K562 (cell line): Measurements from ENCODE around the gene PHLDB1. TPM values are rescaled to one million over a fixed set of nuclear protein-coding genes. Genes with fewer than 3 reads are reported as not detected.

ENCODE experiments used
- ATAC-seq: fragments of 200-7000 bp; cut with Tn5 transposase; 3 replicates; pipeline ENCODE4 v1.9.1; 2020; ENCODE audit warnings: moderate library complexity
- BruUV-seq: library from RNA; stranded (reverse); fragments of 400-500 nt; replicated peaks from 2 replicates; lab custom pipeline; 2021; lab: Mats Ljungman, UMichigan
- CTCF ChIA-PET: fragments of 300-600 bp; formaldehyde crosslinking; extraction: SDS; loops from one replicate; lab custom pipeline; 2021; ENCODE audit warnings: low intra/inter-chr PET ratio; lab: Yijun Ruan, JAX
- POLR2A ChIA-PET: fragments of 300-600, 350-650 bp; sonication (Branson Sonifier 250); formaldehyde crosslinking; extraction: SDS; loops from one replicate; lab custom pipeline; 2021; ENCODE audit warnings: antibody characterized with exemption, inconsistent platforms; lab: Yijun Ruan, JAX
- DNase-seq, 4 experiments: peaks; one replicate each; pipeline versions ENCODE4 v3.0.0 to v3.0.0-alpha.2; 2011 to 2018; ENCODE audit warnings: low spot score in 3 of 4, mixed read lengths in 3 of 4; ENCODE audit errors: extremely low read depth in 1 of 4
- FAIRE-seq: peaks from 2 replicates; lab custom pipeline; 2011; peaks lifted over from hg19 to GRCh38; lab: Jason Lieb, UNC
- H2AFZ ChIP-seq: 2 replicates; pipeline ENCODE4 v1.6.0; 2011; ENCODE audit warnings: low read depth, low read length, control low read depth, inconsistent platforms
- H3K27ac ChIP-seq: fragments of 200-600 bp; 3 replicates; pipeline ENCODE4 v1.8.0; 2011; ENCODE audit warnings: low read depth, mild to moderate bottlenecking, control low read depth, inconsistent platforms, low read length, moderate library complexity, mixed read lengths; ENCODE audit errors: extremely low read depth
- H3K27me3 ChIP-seq, 2 experiments: fragments of 300-600 bp in 1 of 2; 2 replicates in 1 of 2; 3 replicates in 1 of 2; pipeline versions ENCODE4 v1.6.0 to v1.8.0; 2011; ENCODE audit warnings: inconsistent platforms in 2 of 2, low read length in 2 of 2, mild to moderate bottlenecking in 1 of 2, mixed read lengths in 1 of 2, moderate library complexity in 1 of 2; ENCODE audit not compliant: control insufficient read depth in 2 of 2, insufficient read depth in 2 of 2
- H3K36me3 ChIP-seq: fragments of 300-600 bp; 3 replicates; pipeline ENCODE4 v1.8.0; 2011; ENCODE audit warnings: mild to moderate bottlenecking, low read length, inconsistent platforms; ENCODE audit not compliant: control insufficient read depth, insufficient read depth
- H3K4me1 ChIP-seq, 2 experiments: fragments of 200-600 bp in 1 of 2; replicated peaks in 1 of 2; 2 replicates in 1 of 2; 3 replicates in 1 of 2; pipeline versions ENCODE4 v1.5.1 to v1.8.0; 2011; ENCODE audit warnings: inconsistent platforms in 2 of 2, low read length in 2 of 2, mild to moderate bottlenecking in 1 of 2, mixed read lengths in 1 of 2, moderate library complexity in 1 of 2; ENCODE audit not compliant: control insufficient read depth in 2 of 2, insufficient read depth in 2 of 2
- H3K4me2 ChIP-seq: 2 replicates; pipeline ENCODE4 v1.6.1; 2011; ENCODE audit warnings: low read length, control low read depth, inconsistent platforms, mixed read lengths; ENCODE audit not compliant: insufficient read depth
- H3K4me3 ChIP-seq: fragments of 200-600 bp; sonication (generic), shearing (Covaris generic); 2 replicates; pipeline ENCODE4 v1.5.1; 2016; ENCODE audit warnings: control low read depth, inconsistent platforms
- H3K79me2 ChIP-seq: fragments of 200-600 bp; 3 replicates; pipeline ENCODE4 v1.8.0; 2011; ENCODE audit warnings: low read length, inconsistent platforms; ENCODE audit not compliant: control insufficient read depth, insufficient read depth
- H3K9ac ChIP-seq, 2 experiments: 2 replicates each; pipeline versions ENCODE4 v1.6.0 to v1.6.1; 2011; ENCODE audit warnings: low read depth in 2 of 2, low read length in 2 of 2, control low read depth in 1 of 2, inconsistent platforms in 1 of 2, mild to moderate bottlenecking in 1 of 2, mixed read lengths in 1 of 2; ENCODE audit not compliant: insufficient read depth in 1 of 2
- H3K9me1 ChIP-seq: one replicate; pipeline ENCODE4 v1.6.0; 2011; ENCODE audit warnings: inconsistent platforms, mild to moderate bottlenecking, low read length, moderate library complexity; ENCODE audit not compliant: control insufficient read depth, insufficient read depth
- H3K9me3 ChIP-seq: replicated peaks from 2 replicates; pipeline ENCODE4 v1.5.1; 2011; ENCODE audit warnings: low read depth, low read length, inconsistent platforms; ENCODE audit not compliant: control insufficient read depth, insufficient read depth
- H4K20me1 ChIP-seq: replicated peaks from 2 replicates; pipeline ENCODE4 v1.6.1; 2011; ENCODE audit warnings: low read length, inconsistent platforms, mixed read lengths; ENCODE audit not compliant: control insufficient read depth, insufficient read depth
- HLTF ChIP-seq: fragments of 450-650 bp; IDR thresholded peaks from 2 replicates; pipeline ENCODE4 v1.6.1; 2016
- HNRNPL ChIP-seq: fragments of 200-400 bp; formaldehyde crosslinking; IDR thresholded peaks from 2 replicates; pipeline ENCODE4 v1.6.1; 2017; ENCODE audit warnings: low read depth, mild to moderate bottlenecking, low read length
- KLF13 ChIP-seq: fragments of 450-650 bp; IDR thresholded peaks from 2 replicates; pipeline ENCODE4 v1.6.1; 2016; ENCODE audit warnings: missing genetic modification characterization, low read depth, mild to moderate bottlenecking, missing compliant biosample characterization, moderate library complexity, borderline replicate concordance
- MEIS2 ChIP-seq: fragments of 450-650 bp; IDR thresholded peaks from 2 replicates; pipeline ENCODE4 v1.6.1; 2014; ENCODE audit warnings: mild to moderate bottlenecking; ENCODE audit not compliant: partially characterized antibody
- PCBP1 ChIP-seq: fragments of 200-400 bp; formaldehyde crosslinking; IDR thresholded peaks from 2 replicates; pipeline ENCODE4 v1.6.1; 2018; ENCODE audit warnings: mild to moderate bottlenecking, low read depth, low read length; ENCODE audit not compliant: poor library complexity, severe bottlenecking
- RBM34 ChIP-seq: fragments of 200-400 bp; formaldehyde crosslinking; IDR thresholded peaks from 2 replicates; pipeline ENCODE4 v1.6.1; 2018; ENCODE audit warnings: low read length, borderline replicate concordance; ENCODE audit not compliant: insufficient read depth
- ZKSCAN1 ChIP-seq: fragments of 150-350 bp; IDR thresholded peaks from 2 replicates; pipeline ENCODE4 v1.6.1; 2016; ENCODE audit warnings: low read depth, low read length
- ZNF134 ChIP-seq: fragments of 250-450 bp; sonication (Bioruptor Pico); conservative IDR thresholded peaks from 2 replicates; pipeline ENCODE4 v1.4.0; 2020
- ZNF561 ChIP-seq: fragments of 450-650 bp; formaldehyde crosslinking; conservative IDR thresholded peaks from 2 replicates; pipeline ENCODE4 v1.4.0; 2020; ENCODE audit warnings: mild to moderate bottlenecking, moderate library complexity
- WGBS: fragments of 100-300 bp; shearing (Covaris generic); methylation state at CpG from one replicate; pipeline ENCODE4 v1.1.6; 2016; ENCODE audit warnings: low coverage, mixed read lengths; ENCODE audit not compliant: insufficient coverage; ENCODE audit errors: missing lambda C conversion rate; 5-methylcytosine and 5-hydroxymethylcytosine counted together
- in situ Hi-C: fragments of 300-500 bp; cut with MboI; formaldehyde crosslinking; loops from 4 replicates; pipeline ENCODE4 v1.15.0; 2018; ENCODE audit warnings: inconsistent platforms, mixed read lengths
- intact Hi-C: fragments of 100-400 bp; cut with micrococcal nuclease; formaldehyde crosslinking; loops from 2 replicates; pipeline ENCODE4 v1.14.2; 2022
- polyA plus RNA-seq, 8 experiments: library from polyadenylated mRNA; depleted of rRNA in 4 of 8; stranded (reverse) in 5 of 8; unstranded in 3 of 8; fragments of >200 nt; fragmentation: Nextera tagmentation in 2 of 8; fragmentation: Illumina TruSeq in 1 of 8; extraction: Ambion mirVana in 2 of 8; extraction: Trizol in 1 of 8; gene quantifications; 2 replicates each; pipeline versions ENCODE4 v1.2.1 to v1.2.3, GENCODE V29; 2011 to 2014; ENCODE audit warnings: inconsistent platforms in 1 of 8, missing spikeins in 1 of 8
- total RNA-seq, 7 experiments: library from RNA; depleted of rRNA in 6 of 7; stranded (reverse); fragments of >200 nt in 6 of 7; fragmentation: Illumina TruSeq in 2 of 7; extraction: Trizol in 2 of 7; gene quantifications; 2 replicates each; pipeline versions ENCODE4 v1.2.1 to v1.2.3, GENCODE V29; 2011 to 2021; ENCODE audit warnings: low replicate concordance in 1 of 7
- TF ChIP-seq, protein P1 (sequence below), 2 experiments: fragments of 450-650 bp; IDR thresholded peaks; 2 replicates each; pipeline ENCODE4 v1.6.1; 2016
- TF ChIP-seq, protein P2 (sequence below): sonication (generic); formaldehyde crosslinking; IDR thresholded peaks from 2 replicates; pipeline ENCODE4 v1.8.1; 2023; ENCODE audit warnings: mild to moderate bottlenecking, missing genetic modification reagents

PHLDB1 gene
- total and polyA plus RNA-seq, 9 of the 15 experiments (the other 6 are each of a cell fraction or from before 2014, with no cell fraction given): 2.0 to 28.7 (median 16.2) TPM

GRCh38 chr11:118608360-118609227, 1.2 kb downstream of the PHLDB1 start (continued):
- TF ChIP-seq KLF13 (tag) (peak; percentile 18; the same call in 1 of the 2 replicates), ZNF134 (CRISPR knock-in tag) (0 out of 2 replicates have a peak, but pooled peaks have one; percentile 35), RBM34 (0 out of 2 replicates have a peak, but pooled peaks have one; percentile 61), HLTF (peak; percentile 78), ZNF561 (CRISPR knock-in tag) (no peak)

DNA sequence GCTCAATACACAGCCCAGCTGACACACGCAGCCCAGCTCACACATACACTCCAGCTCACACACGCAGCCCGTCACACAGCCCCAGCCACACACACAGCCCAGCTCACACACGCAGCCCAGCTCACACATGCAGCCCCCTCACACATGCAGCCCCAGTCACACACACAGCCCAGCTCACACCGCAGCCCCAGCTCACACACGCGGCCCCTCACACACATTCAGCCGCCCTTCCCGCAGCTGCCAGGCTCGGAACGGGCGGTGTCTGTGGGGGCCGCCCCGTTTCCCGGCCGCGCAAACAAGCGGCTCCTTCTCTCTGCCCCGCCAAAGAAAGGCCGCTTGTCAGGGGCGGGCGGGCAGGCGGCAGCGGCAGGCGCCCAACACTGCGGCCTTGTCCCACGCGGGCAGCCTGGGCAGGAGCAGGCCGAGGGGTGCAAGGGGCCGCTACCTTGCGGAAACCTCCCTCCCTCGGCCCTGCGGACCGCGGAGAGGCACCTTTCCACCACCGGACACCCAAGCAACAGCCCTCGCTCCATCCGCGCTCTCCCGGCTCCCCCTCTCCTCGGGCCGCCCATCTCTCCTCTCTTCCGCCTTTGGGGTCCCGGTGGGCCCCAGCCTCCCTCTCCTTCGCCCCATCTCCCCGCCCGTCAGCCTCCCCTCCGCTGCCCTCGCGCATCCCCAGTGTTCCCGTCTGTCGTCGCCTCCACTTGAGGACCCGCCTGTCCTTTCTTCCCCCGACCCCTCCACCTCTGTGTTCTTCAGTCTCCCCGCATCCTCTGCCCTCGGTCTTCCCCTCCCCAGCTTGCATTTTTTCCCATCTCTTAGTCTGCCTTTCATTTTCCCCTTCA, 2.2 kb downstream of the PHLDB1 start:
- ATAC-seq (no peak), DNase-seq (peak in 1 of 4 experiments; percentile 12), FAIRE-seq (no peak)
- H3K27me3 ChIP-seq: no peaks in the 10 kb centered on the region
- intact Hi-C loops: loop anchor here (2.0 kb wide), 1 partner anchor 49 kb away; no protein-coding TSS in a partner anchor
- H3K27ac ChIP-seq: peak overlapping the region; percentile 89; the same call in 1 of the 3 replicates
- peaks cover 9% of the 10 kb centered on the region; the same call in 2 of the 3 replicates for H3K36me3 ChIP-seq
- peaks cover 36 to 60% of the 10 kb centered on the region in 2 experiments for H3K4me1 ChIP-seq
- no peak for TF ChIP-seq ZKSCAN1
- peak; percentile 75; the same call in 1 of the 2 replicates for TF ChIP-seq HNRNPL
- TF ChIP-seq MEIS2: no peak
- TF ChIP-seq, protein P1, sequence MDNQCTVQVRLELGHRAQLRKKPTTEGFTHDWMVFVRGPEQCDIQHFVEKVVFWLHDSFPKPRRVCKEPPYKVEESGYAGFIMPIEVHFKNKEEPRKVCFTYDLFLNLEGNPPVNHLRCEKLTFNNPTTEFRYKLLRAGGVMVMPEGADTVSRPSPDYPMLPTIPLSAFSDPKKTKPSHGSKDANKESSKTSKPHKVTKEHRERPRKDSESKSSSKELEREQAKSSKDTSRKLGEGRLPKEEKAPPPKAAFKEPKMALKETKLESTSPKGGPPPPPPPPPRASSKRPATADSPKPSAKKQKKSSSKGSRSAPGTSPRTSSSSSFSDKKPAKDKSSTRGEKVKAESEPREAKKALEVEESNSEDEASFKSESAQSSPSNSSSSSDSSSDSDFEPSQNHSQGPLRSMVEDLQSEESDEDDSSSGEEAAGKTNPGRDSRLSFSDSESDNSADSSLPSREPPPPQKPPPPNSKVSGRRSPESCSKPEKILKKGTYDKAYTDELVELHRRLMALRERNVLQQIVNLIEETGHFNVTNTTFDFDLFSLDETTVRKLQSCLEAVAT (IDR thresholded peaks at IDR 0.05): 0 out of 4 replicates have a peak, but pooled peaks of 1 of the 2 experiments have one; percentile 19
- no peak for TF ChIP-seq RBM34
- TF ChIP-seq PCBP1: peak; percentile 42
- TF ChIP-seq, protein P2, sequence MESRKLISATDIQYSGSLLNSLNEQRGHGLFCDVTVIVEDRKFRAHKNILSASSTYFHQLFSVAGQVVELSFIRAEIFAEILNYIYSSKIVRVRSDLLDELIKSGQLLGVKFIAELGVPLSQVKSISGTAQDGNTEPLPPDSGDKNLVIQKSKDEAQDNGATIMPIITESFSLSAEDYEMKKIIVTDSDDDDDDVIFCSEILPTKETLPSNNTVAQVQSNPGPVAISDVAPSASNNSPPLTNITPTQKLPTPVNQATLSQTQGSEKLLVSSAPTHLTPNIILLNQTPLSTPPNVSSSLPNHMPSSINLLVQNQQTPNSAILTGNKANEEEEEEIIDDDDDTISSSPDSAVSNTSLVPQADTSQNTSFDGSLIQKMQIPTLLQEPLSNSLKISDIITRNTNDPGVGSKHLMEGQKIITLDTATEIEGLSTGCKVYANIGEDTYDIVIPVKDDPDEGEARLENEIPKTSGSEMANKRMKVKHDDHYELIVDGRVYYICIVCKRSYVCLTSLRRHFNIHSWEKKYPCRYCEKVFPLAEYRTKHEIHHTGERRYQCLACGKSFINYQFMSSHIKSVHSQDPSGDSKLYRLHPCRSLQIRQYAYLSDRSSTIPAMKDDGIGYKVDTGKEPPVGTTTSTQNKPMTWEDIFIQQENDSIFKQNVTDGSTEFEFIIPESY (CRISPR knock-in tag): peak; percentile 99
- H3K4me2 ChIP-seq: peak overlapping the region; percentile 87; the same call in 1 of the 2 replicates
- no peaks in the 10 kb centered on the region for H3K9me3 ChIP-seq
- peaks cover 3% of the 10 kb centered on the region for H3K9me1 ChIP-seq
- 95% methylated on average over 21 of the region's 57 CpGs for WGBS
- no peak overlapping the region for H3K4me3 ChIP-seq
- CTCF ChIA-PET: no interaction called here
- in situ Hi-C loops: no loop called here
- no TSS peak for BruUV-seq
- POLR2A ChIA-PET: interaction anchor here (0.6 to 2.4 kb wide), 6 partner anchors 10 to 755 kb away, joined by 3 to 21 read pairs (median 4); no protein-coding TSS in a partner anchor
- H2AFZ ChIP-seq: peak overlapping the region; percentile 94; the same call in 1 of the 2 replicates
- H3K79me2 ChIP-seq: peaks cover 10% of the 10 kb centered on the region; the same call in 2 of the 3 replicates
- no peaks in the 10 kb centered on the region for H4K20me1 ChIP-seq
- peak overlapping the region; percentile 85 to 95 for H3K9ac ChIP-seq
